Testis (tissue), 2 donors: ENCODE data around the gene NAV1.

ENCODE experiments used
- POLR2A ChIP-seq: fragments of 450-650 bp; IDR thresholded peaks from one replicate; pipeline ENCODE4 v1.6.1; 2017; ENCODE audit warnings: antibody characterized with exemption, mild to moderate bottlenecking, moderate library complexity
- TF ChIP-seq, protein P1 (sequence below), 3 experiments: fragments of 450-650 bp in 2 of 3; fragments of 200-600 bp in 1 of 3; sonication (generic) in 1 of 3; IDR thresholded peaks; one replicate each; pipeline ENCODE4 v1.5.1; 2016 to 2019; ENCODE audit warnings: antibody characterized with exemption in 3 of 3, mild to moderate bottlenecking in 2 of 3, moderate library complexity in 1 of 3

DNA sequence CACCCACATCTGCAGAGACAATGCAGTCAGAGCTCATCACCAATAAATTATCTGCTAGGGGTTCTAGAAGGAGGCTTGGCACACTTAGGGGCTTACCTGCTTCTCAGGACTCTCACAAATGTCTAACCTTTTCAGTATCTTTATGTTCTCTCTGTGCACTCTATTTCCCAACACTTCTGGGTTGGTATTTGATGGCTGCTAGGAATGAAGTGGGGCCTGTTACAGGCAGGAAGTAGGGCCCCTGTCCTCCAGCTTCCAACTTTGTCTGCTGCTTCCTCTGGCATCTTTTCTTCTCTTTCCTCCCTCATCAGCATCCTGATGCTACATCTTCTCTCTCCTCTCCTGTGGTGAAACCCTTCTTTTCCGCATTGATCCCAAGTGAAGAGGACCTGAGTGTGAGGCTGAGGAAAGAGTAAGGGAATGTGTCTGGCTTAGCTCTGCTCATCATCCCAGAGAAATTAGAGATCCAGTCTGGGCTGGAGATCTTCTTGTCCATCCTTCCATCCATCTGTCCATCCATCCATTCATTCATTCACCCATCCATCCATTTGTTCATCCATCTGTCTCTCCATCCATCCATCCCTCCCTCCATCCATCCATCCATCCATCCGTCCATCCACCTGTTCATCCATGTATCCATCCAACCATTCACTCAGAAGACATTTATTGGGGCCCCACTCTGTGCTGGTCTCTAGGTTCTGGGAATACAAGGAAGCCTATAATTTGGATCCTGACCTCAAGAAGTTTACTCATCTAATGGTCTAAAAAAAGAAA, 29.1 kb upstream of the NAV1 start:
- no peak for TF ChIP-seq POLR2A
- TF ChIP-seq, protein P1, sequence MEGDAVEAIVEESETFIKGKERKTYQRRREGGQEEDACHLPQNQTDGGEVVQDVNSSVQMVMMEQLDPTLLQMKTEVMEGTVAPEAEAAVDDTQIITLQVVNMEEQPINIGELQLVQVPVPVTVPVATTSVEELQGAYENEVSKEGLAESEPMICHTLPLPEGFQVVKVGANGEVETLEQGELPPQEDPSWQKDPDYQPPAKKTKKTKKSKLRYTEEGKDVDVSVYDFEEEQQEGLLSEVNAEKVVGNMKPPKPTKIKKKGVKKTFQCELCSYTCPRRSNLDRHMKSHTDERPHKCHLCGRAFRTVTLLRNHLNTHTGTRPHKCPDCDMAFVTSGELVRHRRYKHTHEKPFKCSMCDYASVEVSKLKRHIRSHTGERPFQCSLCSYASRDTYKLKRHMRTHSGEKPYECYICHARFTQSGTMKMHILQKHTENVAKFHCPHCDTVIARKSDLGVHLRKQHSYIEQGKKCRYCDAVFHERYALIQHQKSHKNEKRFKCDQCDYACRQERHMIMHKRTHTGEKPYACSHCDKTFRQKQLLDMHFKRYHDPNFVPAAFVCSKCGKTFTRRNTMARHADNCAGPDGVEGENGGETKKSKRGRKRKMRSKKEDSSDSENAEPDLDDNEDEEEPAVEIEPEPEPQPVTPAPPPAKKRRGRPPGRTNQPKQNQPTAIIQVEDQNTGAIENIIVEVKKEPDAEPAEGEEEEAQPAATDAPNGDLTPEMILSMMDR (IDR thresholded peaks at IDR 0.05), result no peak
